ENCODE results near the gene SKIC8. TPM values are rescaled to one million over a fixed set of nuclear protein-coding genes. Genes with fewer than 3 reads are reported as not detected.

The SKIC8 gene
- total RNA-seq, 1 experiment from 2014 or later = 90.9 TPM

Small RNAs within 50 kb of the gene (small RNA-seq; reads per million reads assigned to genes)
- not detected for gene AC090607.5

Other genes starting within 250 kb of the SKIC8 start
- gene TBC1D2B, start 221.9 kb downstream of the SKIC8 start, total RNA-seq (2014; rRNA removed; shearing (Covaris generic)) = 13.3 and 15.9 TPM in 2 replicates
- gene SH2D7, start 207.0 kb downstream of the SKIC8 start, total RNA-seq (2014; rRNA removed; shearing (Covaris generic)) = not detected in 2 replicates
- gene CIB2, start 168.2 kb downstream of the SKIC8 start, total RNA-seq (2014; rRNA removed; shearing (Covaris generic)) = 0.08 TPM in 1 of 2 replicates, not detected in the other
- 48.9 and 74.8 TPM in 2 replicates for gene IDH3A, start 150.2 kb downstream of the SKIC8 start, total RNA-seq (2014; rRNA removed; shearing (Covaris generic))
- gene ACSBG1, start 65.0 kb downstream of the SKIC8 start, total RNA-seq (2014; rRNA removed; shearing (Covaris generic)) = 0.20 and 0.24 TPM in 2 replicates
- gene DNAJA4, start 35.0 kb downstream of the SKIC8 start, total RNA-seq (2014; rRNA removed; shearing (Covaris generic)) = not detected in 2 replicates
- gene CRABP1, start 40.7 kb upstream of the SKIC8 start, total RNA-seq (2014; rRNA removed; shearing (Covaris generic)) = not detected in 2 replicates
- 9.3 and 14.5 TPM in 2 replicates for gene IREB2, start 138.6 kb upstream of the SKIC8 start, total RNA-seq (2014; rRNA removed; shearing (Covaris generic))
- 0.57 and 1.6 TPM in 2 replicates for gene HYKK, start 208.0 kb upstream of the SKIC8 start, total RNA-seq (2014; rRNA removed; shearing (Covaris generic))
- gene PSMA4, start 240.8 kb upstream of the SKIC8 start, total RNA-seq (2014; rRNA removed; shearing (Covaris generic)) = 255 and 276 TPM in 2 replicates